Measurements from ENCODE around the gene ORM2.

GRCh38 chr9:114285166-114285867, 44.4 kb upstream of the ORM2 start:
- TF ChIP-seq CTCF (IDR thresholded peaks at IDR 0.05; ENCODE audit: low read depth, low read length) (no peak), EZH2phosphoT487 (IDR thresholded peaks at IDR 0.05; ENCODE audit: low read depth) (no peak)

All from OCI-LY3 (cell line).